ENCODE measurements around the gene YTHDF1. TPM values are rescaled to one million over a fixed set of nuclear protein-coding genes. Genes with fewer than 3 reads are reported as not detected.

The YTHDF1 gene
- total RNA-seq, 1 donor from 2014 or later: 62.1 TPM

DNA sequence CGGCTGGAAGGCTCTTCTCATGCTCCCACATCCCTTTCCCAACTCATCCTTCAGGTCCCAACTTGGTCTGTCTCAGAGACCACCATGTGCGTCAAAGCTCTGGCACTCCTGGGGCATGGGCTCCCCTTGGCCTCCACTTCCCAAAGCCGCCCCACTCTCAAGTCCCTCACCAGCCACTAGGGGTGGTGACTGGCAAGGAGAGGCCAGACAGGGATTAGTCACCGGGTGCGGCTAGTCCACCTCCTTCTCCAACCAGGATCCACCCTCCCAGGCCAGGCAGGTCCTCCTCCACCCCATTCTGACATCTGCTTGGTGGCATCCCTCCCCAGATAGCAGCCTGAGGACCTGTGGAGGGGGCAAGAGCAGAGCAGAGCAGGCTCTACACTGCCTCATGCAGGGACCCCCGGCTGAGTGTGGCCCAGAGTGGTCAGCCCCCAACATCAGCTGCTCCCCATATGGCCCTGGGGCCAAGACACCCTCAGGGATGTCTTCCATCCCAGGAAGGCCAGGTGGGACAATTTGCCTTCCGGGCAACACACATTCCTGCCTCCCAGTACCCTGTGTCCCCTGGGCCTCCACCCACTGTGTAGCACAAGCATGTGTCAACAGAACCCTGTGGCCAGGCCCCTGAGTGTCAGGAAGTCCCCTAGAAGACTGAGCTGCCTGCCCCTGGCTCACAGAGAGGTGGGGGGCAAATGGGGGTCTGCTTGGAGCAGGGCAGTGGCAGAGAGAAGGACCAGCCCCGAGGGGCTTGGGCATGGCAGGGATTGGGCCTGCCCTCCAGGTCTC is 29.2 kb downstream of the YTHDF1 start:
- no peak overlapping the region for H3K4me3 Mint-ChIP-seq (ENCODE audit: unreplicated experiment)
- TF ChIP-seq, protein P1, sequence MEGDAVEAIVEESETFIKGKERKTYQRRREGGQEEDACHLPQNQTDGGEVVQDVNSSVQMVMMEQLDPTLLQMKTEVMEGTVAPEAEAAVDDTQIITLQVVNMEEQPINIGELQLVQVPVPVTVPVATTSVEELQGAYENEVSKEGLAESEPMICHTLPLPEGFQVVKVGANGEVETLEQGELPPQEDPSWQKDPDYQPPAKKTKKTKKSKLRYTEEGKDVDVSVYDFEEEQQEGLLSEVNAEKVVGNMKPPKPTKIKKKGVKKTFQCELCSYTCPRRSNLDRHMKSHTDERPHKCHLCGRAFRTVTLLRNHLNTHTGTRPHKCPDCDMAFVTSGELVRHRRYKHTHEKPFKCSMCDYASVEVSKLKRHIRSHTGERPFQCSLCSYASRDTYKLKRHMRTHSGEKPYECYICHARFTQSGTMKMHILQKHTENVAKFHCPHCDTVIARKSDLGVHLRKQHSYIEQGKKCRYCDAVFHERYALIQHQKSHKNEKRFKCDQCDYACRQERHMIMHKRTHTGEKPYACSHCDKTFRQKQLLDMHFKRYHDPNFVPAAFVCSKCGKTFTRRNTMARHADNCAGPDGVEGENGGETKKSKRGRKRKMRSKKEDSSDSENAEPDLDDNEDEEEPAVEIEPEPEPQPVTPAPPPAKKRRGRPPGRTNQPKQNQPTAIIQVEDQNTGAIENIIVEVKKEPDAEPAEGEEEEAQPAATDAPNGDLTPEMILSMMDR (IDR thresholded peaks at IDR 0.05; ENCODE audit: unreplicated experiment): no peak

DNA sequence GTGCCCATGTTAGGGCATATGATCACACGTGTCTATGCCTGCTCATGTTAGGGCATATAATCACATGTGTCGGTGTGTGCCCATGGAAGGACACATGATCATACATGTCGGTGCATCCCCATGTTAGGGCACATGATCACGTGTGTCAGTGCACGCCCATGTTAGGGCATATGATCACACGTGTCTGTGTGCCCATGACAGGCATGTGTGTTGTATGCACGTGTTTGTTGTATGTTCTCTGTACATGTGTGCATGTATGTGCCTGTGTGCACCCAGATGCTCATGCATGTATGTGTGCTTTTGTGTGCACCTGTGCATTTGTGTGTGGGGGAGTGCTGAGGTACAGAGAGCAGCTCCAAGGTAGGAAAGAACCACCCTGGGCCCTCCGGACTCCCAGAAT is 29.8 kb downstream of the YTHDF1 start:
- Mint-ChIP-seq H3K36me3 (ENCODE audit: low read depth, unreplicated experiment) (peaks cover 4% of the 10 kb centered on the region), H3K9me3 (ENCODE audit: unreplicated experiment) (no peaks in the 10 kb centered on the region), H3K4me1 (ENCODE audit: unreplicated experiment) (no peaks in the 10 kb centered on the region), H3K27me3 (ENCODE audit: unreplicated experiment) (peaks cover 9% of the 10 kb centered on the region), H3K4me3 (ENCODE audit: unreplicated experiment) (no peak overlapping the region), H3K27ac (ENCODE audit: unreplicated experiment) (no peak overlapping the region)
- DNase-seq (ENCODE audit: low spot score): no peak
- TF ChIP-seq, protein P1 (IDR thresholded peaks at IDR 0.05; ENCODE audit: unreplicated experiment): no peak

More for the DNA sequence above, 29.2 kb downstream of the YTHDF1 start:
- DNase-seq (ENCODE audit: low spot score): no peak
- Mint-ChIP-seq H3K27ac (ENCODE audit: unreplicated experiment) (no peak overlapping the region), H3K27me3 (ENCODE audit: unreplicated experiment) (peaks cover 11% of the 10 kb centered on the region), H3K9me3 (ENCODE audit: unreplicated experiment) (no peaks in the 10 kb centered on the region), H3K36me3 (ENCODE audit: low read depth, unreplicated experiment) (peaks cover 4% of the 10 kb centered on the region), H3K4me1 (ENCODE audit: unreplicated experiment) (no peaks in the 10 kb centered on the region)

DNA sequence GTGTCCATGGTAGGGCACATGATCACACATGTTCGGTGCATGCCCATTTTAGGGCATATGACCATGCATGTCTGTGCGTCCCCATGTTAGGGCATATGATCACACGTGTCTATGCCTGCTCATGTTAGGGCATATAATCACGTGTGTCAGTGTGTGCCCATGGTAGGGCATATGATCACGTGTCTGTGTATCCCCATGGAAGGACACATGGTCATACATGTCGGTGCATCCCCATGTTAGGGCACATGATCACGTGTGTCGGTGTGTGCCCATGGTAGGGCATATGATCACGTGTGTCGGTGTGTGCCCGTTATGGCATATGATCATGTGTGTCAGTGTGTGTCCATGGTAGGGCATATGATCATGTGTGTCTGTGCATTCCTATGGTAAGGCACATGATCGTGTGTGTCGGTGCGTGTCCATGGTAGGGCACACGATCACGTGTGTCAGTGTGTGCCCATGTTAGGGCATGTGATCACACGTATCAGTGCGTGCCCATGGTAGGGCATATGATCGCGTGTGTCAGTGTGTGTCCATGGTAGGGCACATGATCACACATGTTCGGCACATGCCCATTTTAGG is 30.6 kb downstream of the YTHDF1 start:
- H3K4me3 Mint-ChIP-seq (ENCODE audit: unreplicated experiment): no peak overlapping the region
- no peaks in the 10 kb centered on the region for H3K9me3 Mint-ChIP-seq (ENCODE audit: unreplicated experiment)
- H3K27ac Mint-ChIP-seq (ENCODE audit: unreplicated experiment): no peak overlapping the region
- H3K4me1 Mint-ChIP-seq (ENCODE audit: unreplicated experiment): no peaks in the 10 kb centered on the region
- TF ChIP-seq, protein P1 (IDR thresholded peaks at IDR 0.05; ENCODE audit: unreplicated experiment): no peak
- peaks cover 4% of the 10 kb centered on the region for H3K36me3 Mint-ChIP-seq (ENCODE audit: low read depth, unreplicated experiment)
- DNase-seq (ENCODE audit: low spot score): no peak
- H3K27me3 Mint-ChIP-seq (ENCODE audit: unreplicated experiment): peaks cover 10% of the 10 kb centered on the region

DNA sequence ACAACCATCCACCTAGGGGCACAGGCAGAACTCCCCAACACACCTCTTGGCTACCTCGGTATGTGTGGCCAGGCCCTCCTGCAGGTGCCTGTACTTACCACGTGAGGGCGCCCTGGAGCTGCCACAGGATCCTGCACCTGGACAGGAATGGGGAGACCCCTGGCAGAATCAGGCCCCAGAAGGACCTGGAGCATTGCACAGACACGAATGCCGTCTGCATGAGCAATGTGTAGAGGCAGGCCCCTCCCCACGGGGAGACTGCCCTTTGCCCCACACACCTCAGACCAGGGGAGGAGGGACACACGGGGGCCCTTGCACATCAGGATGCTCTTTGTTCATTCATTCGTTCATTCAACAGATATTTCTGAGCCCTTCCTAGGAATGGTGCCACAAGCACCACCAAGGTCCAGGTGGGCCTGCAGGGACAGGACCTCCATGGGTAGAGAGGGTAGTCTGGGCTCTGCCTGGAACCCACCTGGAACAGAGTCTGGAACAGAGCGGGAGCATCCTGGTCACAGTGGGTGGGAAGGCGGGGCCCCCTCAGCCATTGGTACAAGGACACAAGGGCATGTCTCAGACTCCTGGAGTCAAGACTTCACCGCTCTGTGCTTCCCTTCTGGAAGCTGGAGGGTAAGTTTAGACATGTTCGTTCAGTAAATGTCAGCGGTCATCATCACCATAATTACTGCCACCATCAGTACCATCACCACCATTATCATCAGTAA is 32.3 kb downstream of the YTHDF1 start:
- DNase-seq (ENCODE audit: low spot score): peak; percentile 71
- Mint-ChIP-seq H3K9me3 (ENCODE audit: unreplicated experiment) (no peaks in the 10 kb centered on the region), H3K36me3 (ENCODE audit: low read depth, unreplicated experiment) (no peaks in the 10 kb centered on the region), H3K27ac (ENCODE audit: unreplicated experiment) (no peak overlapping the region), H3K4me1 (ENCODE audit: unreplicated experiment) (no peaks in the 10 kb centered on the region), H3K27me3 (ENCODE audit: unreplicated experiment) (peaks cover 11% of the 10 kb centered on the region), H3K4me3 (ENCODE audit: unreplicated experiment) (no peak overlapping the region)
- TF ChIP-seq, protein P1 (IDR thresholded peaks at IDR 0.05; ENCODE audit: unreplicated experiment): peak; percentile 81
